Muscle layer of colon (tissue), 2 donors: ENCODE data around the gene TCF7L2.

Experiments used
- H3K27ac ChIP-seq: one replicate; pipeline ENCODE4 v1.7.0; 2013; ENCODE audit warnings: low read depth, mild to moderate bottlenecking, low read length, moderate library complexity
- H3K27me3 ChIP-seq, 2 donors: one replicate each; pipeline ENCODE4 v1.7.0; 2013; ENCODE audit warnings: low read length in 2 of 2, mild to moderate bottlenecking in 2 of 2; ENCODE audit not compliant: insufficient read depth in 2 of 2, control insufficient read depth in 1 of 2
- H3K36me3 ChIP-seq: one replicate; pipeline ENCODE4 v1.7.0; 2013; ENCODE audit warnings: mild to moderate bottlenecking, low read length; ENCODE audit not compliant: insufficient read depth
- H3K4me1 ChIP-seq: one replicate; pipeline ENCODE4 v1.7.0; 2013; ENCODE audit warnings: mild to moderate bottlenecking, low read length; ENCODE audit not compliant: insufficient read depth
- H3K4me3 ChIP-seq, 2 donors: one replicate each; pipeline ENCODE4 v1.7.0; 2013; ENCODE audit warnings: low read length in 2 of 2, low read depth in 1 of 2, mild to moderate bottlenecking in 1 of 2, moderate library complexity in 1 of 2
- H3K9ac ChIP-seq: one replicate; pipeline ENCODE4 v1.7.0; 2013; ENCODE audit warnings: low read length
- H3K9me3 ChIP-seq: one replicate; pipeline ENCODE4 v1.7.0; 2013; ENCODE audit warnings: mild to moderate bottlenecking, low read length
- donor health status: abdominal sarcoma.
- donor health status: Adenocarcinoma of cecum.

The TCF7L2 gene

GRCh38 chr10:112917681-112918080 lies 32.4 kb upstream of the TCF7L2 start:
- H3K4me3 ChIP-seq, result no peak overlapping the region

GRCh38 chr10:112918771-112919170 lies 31.3 kb upstream of the TCF7L2 start:
- Histone ChIP-seq H3K9me3 (no peaks in the 10 kb centered on the region), H3K27ac (no peak overlapping the region), H3K9ac (no peak overlapping the region), H3K36me3 (no peaks in the 10 kb centered on the region), H3K4me1 (no peaks in the 10 kb centered on the region), H3K4me3 (no peak overlapping the region), H3K27me3 (no peaks in the 10 kb centered on the region)

More at GRCh38 chr10:112917681-112918080, 32.4 kb upstream of the TCF7L2 start:
- no peaks in the 10 kb centered on the region for H3K36me3 ChIP-seq
- no peaks in the 10 kb centered on the region for H3K27me3 ChIP-seq
- no peak overlapping the region for H3K9ac ChIP-seq
- no peaks in the 10 kb centered on the region for H3K4me1 ChIP-seq
- no peaks in the 10 kb centered on the region for H3K9me3 ChIP-seq
- no peak overlapping the region for H3K27ac ChIP-seq

- Histone ChIP-seq H3K36me3 (no peaks in the 10 kb centered on the region), H3K9me3 (no peaks in the 10 kb centered on the region), H3K9ac (no peak overlapping the region), H3K27me3 (no peaks in the 10 kb centered on the region), H3K27ac (no peak overlapping the region), H3K4me3 (no peak overlapping the region), H3K4me1 (no peaks in the 10 kb centered on the region)
Observed at GRCh38 chr10:112919721-112920120, 30.3 kb upstream of the TCF7L2 start.

DNA sequence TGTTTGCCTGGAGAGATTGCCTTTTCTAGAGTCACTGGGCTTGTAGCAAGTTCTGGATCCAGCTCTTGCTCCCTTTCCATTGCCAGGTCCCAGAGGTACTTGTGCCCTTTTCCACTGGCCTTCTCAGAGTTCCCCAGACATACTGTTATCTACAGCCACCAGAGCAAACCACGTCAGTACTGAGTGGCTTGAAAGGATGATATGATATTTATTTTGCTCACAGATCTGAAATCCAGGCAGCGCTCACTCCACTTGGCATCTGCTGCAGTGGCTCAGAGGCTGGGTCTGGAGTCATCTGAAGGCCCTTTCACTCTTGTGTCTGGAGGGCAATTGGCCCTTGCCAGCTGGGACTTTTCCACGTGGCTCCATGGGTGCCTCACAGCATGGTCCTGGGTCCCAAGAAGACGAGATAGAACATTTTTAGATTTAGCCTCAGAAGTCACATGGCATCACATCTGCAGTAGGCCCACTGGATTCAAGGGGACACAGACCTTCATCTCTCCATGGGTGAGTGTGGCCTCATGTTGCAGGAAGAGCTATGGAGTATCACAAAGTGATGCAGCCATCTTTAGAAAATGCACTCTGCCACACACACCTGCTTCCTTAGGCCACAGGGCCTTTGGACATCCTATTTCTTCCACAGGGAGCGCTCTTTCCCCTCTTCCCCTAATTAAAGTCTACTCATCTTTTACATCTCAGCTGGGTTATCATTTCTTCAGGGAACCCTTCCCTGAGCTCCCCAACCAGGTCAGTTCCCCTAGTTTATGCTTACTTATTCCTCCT lies 22.9 kb upstream of the TCF7L2 start:
- no peaks in the 10 kb centered on the region for H3K27me3 ChIP-seq
- H3K4me3 ChIP-seq, result no peak overlapping the region
- H3K36me3 ChIP-seq, result no peaks in the 10 kb centered on the region
- H3K27ac ChIP-seq, result no peak overlapping the region
- no peaks in the 10 kb centered on the region for H3K9me3 ChIP-seq
- no peak overlapping the region for H3K9ac ChIP-seq
- no peaks in the 10 kb centered on the region for H3K4me1 ChIP-seq

DNA sequence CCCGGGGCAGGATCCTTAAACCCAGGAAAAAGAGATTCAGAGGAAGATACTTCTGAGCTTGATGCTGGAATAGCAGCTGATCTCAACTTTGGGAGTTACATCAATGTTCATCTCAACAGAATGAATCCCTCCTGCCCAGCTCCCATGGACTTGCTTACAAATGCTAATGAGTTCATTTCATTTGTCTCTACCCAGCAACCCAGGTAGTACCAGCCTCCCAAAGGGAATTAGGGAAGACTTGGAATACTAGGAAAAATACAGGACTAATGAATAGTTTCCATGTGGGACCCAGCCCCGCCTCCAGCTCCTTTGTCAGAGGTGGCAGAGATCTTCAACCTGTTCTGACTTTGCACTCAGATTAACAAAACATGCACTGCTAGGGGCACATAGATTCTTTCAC lies 22.1 kb upstream of the TCF7L2 start:
- Histone ChIP-seq H3K27me3 (no peaks in the 10 kb centered on the region), H3K27ac (no peak overlapping the region), H3K9me3 (no peaks in the 10 kb centered on the region), H3K4me1 (no peaks in the 10 kb centered on the region), H3K36me3 (no peaks in the 10 kb centered on the region), H3K4me3 (no peak overlapping the region), H3K9ac (no peak overlapping the region)

DNA sequence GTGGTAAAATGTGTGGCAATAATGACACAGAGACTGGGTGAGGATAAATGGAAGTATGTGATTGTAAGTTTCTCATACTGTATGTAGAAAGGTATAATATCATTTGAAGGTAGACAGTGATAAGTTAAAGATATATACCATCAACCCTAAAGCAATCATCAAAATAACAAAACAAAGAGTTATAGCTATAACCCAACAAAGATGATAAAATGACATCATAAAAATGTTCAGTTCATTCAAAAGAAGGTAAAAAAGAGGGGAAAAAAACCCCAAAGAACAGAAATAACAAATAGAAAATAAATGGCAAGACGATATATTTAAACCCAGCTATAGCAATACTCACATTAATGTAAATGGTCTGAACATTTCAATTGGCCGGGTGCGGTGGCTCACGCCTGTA lies 17.4 kb upstream of the TCF7L2 start:
- Histone ChIP-seq H3K9ac (no peak overlapping the region), H3K36me3 (no peaks in the 10 kb centered on the region)

GRCh38 chr10:112934193-112934592 lies 15.9 kb upstream of the TCF7L2 start:
- Histone ChIP-seq H3K27me3 (no peaks in the 10 kb centered on the region), H3K36me3 (no peaks in the 10 kb centered on the region), H3K9ac (no peak overlapping the region), H3K4me3 (no peak overlapping the region), H3K27ac (no peak overlapping the region), H3K9me3 (no peaks in the 10 kb centered on the region), H3K4me1 (no peaks in the 10 kb centered on the region)

More for the DNA sequence above, 17.4 kb upstream of the TCF7L2 start:
- Histone ChIP-seq H3K9me3 (no peaks in the 10 kb centered on the region), H3K4me1 (no peaks in the 10 kb centered on the region), H3K27me3 (no peaks in the 10 kb centered on the region), H3K4me3 (no peak overlapping the region), H3K27ac (no peak overlapping the region)

- Histone ChIP-seq H3K4me3 (no peak overlapping the region), H3K9ac (no peak overlapping the region), H3K27me3 (no peaks in the 10 kb centered on the region), H3K36me3 (no peaks in the 10 kb centered on the region), H3K27ac (no peak overlapping the region), H3K4me1 (no peaks in the 10 kb centered on the region), H3K9me3 (no peaks in the 10 kb centered on the region)
Observed at GRCh38 chr10:112938808-112939482, 11.1 kb upstream of the TCF7L2 start.

DNA sequence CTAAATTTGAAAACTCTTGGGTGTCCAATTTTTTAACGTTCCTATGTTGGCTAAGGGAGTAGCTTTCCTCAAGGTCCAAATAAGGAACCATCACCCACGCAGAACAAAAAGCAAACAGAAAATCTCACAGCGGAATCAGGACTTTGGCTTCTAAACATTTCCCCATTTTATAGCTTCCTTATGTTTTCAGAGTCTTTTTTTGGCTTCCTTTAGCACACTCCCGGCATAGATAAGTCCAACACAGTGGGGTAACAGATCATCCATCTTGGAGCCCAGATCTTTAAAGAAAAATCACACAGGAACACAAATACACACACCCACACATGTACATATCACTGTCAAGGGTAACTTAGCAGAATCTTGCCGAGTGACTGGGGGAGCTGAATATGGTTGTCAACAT lies 4.2 kb upstream of the TCF7L2 start:
- Histone ChIP-seq H3K27me3 (no peaks in the 10 kb centered on the region), H3K4me3 (no peak overlapping the region), H3K4me1 (peaks cover 13% of the 10 kb centered on the region), H3K9ac (no peak overlapping the region), H3K36me3 (no peaks in the 10 kb centered on the region), H3K9me3 (no peaks in the 10 kb centered on the region), H3K27ac (no peak overlapping the region)

GRCh38 chr10:112946649-112947048 lies 3.4 kb upstream of the TCF7L2 start:
- H3K4me3 ChIP-seq, result no peak overlapping the region

DNA sequence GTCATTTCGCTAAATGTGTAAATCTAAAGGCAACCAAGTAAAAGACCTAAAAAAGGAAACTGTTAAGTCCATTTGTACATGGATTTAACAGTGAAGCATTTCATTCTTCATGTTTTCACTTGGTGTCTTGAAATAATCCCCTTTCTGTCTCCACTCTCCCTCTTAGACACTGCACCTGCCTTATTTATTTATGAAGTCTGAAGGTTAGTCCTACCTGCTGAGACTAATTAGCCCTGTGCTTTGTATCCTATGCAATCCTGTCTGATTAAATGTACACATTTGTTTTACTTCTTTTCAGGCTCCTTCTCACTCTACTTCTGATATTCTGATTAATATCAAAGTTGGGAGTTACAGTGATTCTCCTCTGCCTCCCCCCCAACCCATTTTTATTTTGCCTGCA lies 1.9 kb upstream of the TCF7L2 start:
- no peaks in the 10 kb centered on the region for H3K36me3 ChIP-seq
- no peak overlapping the region for H3K27ac ChIP-seq
- no peaks in the 10 kb centered on the region for H3K9me3 ChIP-seq
- no peak overlapping the region for H3K9ac ChIP-seq
- H3K4me1 ChIP-seq, result peaks cover 13% of the 10 kb centered on the region
- H3K27me3 ChIP-seq, result no peaks in the 10 kb centered on the region
- no peak overlapping the region for H3K4me3 ChIP-seq

More at GRCh38 chr10:112946649-112947048, 3.4 kb upstream of the TCF7L2 start:
- no peaks in the 10 kb centered on the region for H3K36me3 ChIP-seq
- no peaks in the 10 kb centered on the region for H3K9me3 ChIP-seq
- no peak overlapping the region for H3K27ac ChIP-seq
- H3K9ac ChIP-seq, result no peak overlapping the region
- peaks cover 13% of the 10 kb centered on the region for H3K4me1 ChIP-seq
- H3K27me3 ChIP-seq, result no peaks in the 10 kb centered on the region
